ENCODE measurements around the gene USP5. TPM values are rescaled to one million over a fixed set of nuclear protein-coding genes. Genes with fewer than 3 reads are reported as not detected.
A peak's percentile ranks its signal among the peaks of the same experiment; 100 is the strongest.
"Not testable (repeated sequence)": the region's sequence is repeated elsewhere in the genome, so short reads cannot be mapped to it uniquely, and the experiment has no call there.

Gene USP5
- total RNA-seq, 1 donor from 2014 or later, result 134 TPM

DNA sequence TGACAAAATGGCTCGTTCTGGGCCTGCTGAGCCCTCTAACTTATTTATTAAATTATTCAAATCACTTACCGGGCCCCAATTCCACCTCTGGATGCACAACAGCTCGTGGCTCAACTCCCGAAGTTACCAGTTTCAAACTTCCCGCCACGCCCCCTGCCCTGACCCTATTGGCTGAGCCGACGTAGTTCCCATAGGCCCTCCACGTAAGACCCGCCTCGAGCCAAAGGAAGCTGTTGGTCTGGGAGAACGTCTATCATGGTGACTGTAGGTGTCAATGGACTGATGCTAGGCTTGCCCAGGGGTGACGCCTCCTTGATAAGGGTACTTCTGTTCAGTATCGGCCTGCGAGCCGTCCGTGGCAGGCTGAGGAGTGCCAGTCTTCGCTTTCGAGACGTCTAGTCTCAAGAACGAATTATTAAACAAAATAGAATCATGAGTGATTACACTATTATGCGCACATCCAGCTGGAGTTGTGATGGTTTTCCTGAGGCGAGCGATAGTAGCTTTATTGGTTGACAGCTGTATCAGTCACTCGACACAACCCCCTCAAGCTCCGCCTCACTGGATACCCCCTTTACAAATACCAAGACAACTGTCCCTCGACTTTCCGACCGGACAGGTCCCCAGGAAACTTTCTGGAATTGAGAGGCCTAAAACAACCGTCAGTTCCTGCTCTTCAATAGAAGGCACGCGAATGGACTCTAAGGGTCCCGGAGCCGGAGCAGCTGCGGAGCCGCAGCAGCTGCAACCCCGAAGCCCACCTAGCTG is 613 bp upstream of the USP5 start, which contains the start of gene CDCA3:
CDCA3 (minus strand) TSS at position 134 of the 768 bp plus-strand sequence. CDS start 334 bp downstream, outside the sequence.
- Mint-ChIP-seq H3K27ac (peak within 1 kb of the TSS; percentile 97), H3K4me1 (ENCODE audit: low read depth) (peaks cover 34% of the 10 kb centered on the region), H3K27me3 (ENCODE audit: low read depth) (no peaks in the 10 kb centered on the region), H3K36me3 (ENCODE audit: low read depth) (peaks cover 49% of the 10 kb centered on the region), H3K9me3 (no peaks in the 10 kb centered on the region), H3K4me3 (ENCODE audit: low read depth) (peak within 1 kb of the TSS; percentile 96)
- peak; percentile 92 for DNase-seq (ENCODE audit: low spot score)
- intact Hi-C loops (cut with micrococcal nuclease), result loop anchor here (1.0 to 5.0 kb wide), 3 partner anchors 119 to 359 kb away; partner anchors contain the start of genes EMG1, MRPL51, NCAPD2 and NOP2

DNA sequence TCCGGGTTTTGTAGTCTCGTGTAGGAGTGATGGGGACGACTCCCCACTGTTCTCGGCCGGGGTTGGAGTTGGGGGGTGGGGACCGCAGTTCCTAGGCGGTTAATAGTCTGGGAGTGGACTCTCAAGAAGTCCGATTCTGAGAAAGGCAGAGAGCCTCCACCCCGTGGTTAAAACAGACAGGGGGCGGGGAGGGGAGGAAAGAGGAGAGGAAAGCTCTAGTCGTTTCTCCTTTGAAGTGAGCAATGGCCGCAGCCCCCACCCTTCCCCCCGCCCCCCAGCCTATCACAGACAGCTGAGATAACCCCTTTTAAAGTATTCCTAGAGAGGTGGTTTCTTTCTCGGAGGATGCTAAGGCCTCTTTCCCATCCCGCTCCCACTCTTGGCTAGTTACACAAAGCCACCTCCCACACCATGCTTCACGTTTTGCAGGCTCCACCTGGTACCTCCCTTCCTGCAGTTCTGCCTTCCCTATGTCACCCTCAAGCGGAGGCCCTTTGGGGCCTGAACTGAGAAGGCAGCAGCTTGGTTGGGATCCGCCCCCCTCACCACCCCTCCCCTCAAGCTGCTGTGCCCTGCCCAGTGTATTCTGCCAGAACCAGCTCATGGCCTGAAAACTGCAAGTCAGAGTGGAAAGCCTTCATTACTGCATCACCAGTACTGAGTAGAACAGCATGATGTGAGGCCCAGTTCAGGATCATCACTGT is 853 bp downstream of the USP5 start:
- Mint-ChIP-seq H3K9me3 (no peaks in the 10 kb centered on the region), H3K27me3 (ENCODE audit: low read depth) (no peaks in the 10 kb centered on the region), H3K4me3 (ENCODE audit: low read depth) (peak overlapping the region; percentile 96), H3K4me1 (ENCODE audit: low read depth) (peaks cover 31% of the 10 kb centered on the region), H3K36me3 (ENCODE audit: low read depth) (peaks cover 48% of the 10 kb centered on the region), H3K27ac (peak overlapping the region; percentile 97)
- DNase-seq (ENCODE audit: low spot score), result peak; percentile 61
- intact Hi-C loops (cut with micrococcal nuclease), result loop anchor here (1.0 to 5.0 kb wide), 9 partner anchors 14 to 361 kb away; partner anchors contain the start of genes ING4, MLF2, MRPL51 and NCAPD2

DNA sequence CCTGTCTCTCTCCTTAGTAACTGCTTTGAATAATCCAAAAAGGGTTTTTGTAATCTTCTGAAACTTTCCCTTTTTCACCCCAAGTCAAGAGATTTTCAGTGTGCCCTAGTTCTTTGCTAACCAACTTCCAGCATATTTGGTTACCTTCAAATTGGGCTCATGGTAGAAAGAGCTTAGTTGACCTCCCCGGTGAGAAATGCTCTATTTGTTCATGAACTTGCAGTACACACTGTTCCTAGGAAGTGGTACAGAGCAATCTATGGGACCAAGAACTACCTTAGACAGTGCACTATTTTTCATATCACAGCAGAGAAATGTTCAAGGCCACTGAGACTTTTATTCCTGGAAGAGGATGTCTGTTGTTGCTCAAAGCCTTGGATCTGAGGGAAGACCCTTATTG is 1.7 kb downstream of the USP5 start:
- peak overlapping the region; percentile 96 for H3K4me3 Mint-ChIP-seq (ENCODE audit: low read depth)
- peaks cover 49% of the 10 kb centered on the region for H3K36me3 Mint-ChIP-seq (ENCODE audit: low read depth)
- intact Hi-C loops (cut with micrococcal nuclease), result loop anchor here (2.0 to 5.0 kb wide), 3 partner anchors 63 to 361 kb away; partner anchors contain the start of genes MRPL51, NCAPD2 and NOP2

DNA sequence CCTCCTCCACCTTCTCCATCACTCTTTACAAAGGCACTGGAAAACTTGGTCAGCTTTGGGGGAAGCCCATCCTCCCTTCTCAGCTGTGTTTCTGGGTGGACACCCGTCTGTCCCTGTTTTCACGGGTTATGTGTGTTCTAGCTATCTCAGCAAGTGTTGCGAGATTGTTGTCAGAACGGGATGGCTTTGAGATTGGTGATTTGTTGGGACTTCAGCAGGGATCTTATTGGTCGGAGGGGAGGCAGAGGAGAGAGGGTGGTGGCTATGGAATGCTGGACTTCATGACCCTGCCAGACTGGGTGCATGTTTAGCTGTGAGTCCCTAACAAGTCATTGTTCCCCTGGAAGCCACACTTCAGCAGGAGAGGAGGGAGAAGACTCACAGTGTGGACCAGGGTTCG is 2.1 kb downstream of the USP5 start:
- H3K27ac Mint-ChIP-seq, result peak overlapping the region; percentile 97
- intact Hi-C loops (cut with micrococcal nuclease), result loop anchor here (5.0 kb wide), 2 partner anchors 287 to 362 kb away; partner anchors contain the start of genes MRPL51, NCAPD2 and NOP2
- H3K4me3 Mint-ChIP-seq (ENCODE audit: low read depth), result peak overlapping the region; percentile 96
- H3K4me1 Mint-ChIP-seq (ENCODE audit: low read depth), result peaks cover 27% of the 10 kb centered on the region
- peaks cover 51% of the 10 kb centered on the region for H3K36me3 Mint-ChIP-seq (ENCODE audit: low read depth)
- no peaks in the 10 kb centered on the region for H3K9me3 Mint-ChIP-seq
- no peaks in the 10 kb centered on the region for H3K27me3 Mint-ChIP-seq (ENCODE audit: low read depth)
- DNase-seq (ENCODE audit: low spot score), result no peak

More for the DNA sequence above, 1.7 kb downstream of the USP5 start:
- peaks cover 27% of the 10 kb centered on the region for H3K4me1 Mint-ChIP-seq (ENCODE audit: low read depth)
- no peaks in the 10 kb centered on the region for H3K27me3 Mint-ChIP-seq (ENCODE audit: low read depth)
- H3K27ac Mint-ChIP-seq, result peak overlapping the region; percentile 97
- H3K9me3 Mint-ChIP-seq, result no peaks in the 10 kb centered on the region
- DNase-seq (ENCODE audit: low spot score), result no peak

DNA sequence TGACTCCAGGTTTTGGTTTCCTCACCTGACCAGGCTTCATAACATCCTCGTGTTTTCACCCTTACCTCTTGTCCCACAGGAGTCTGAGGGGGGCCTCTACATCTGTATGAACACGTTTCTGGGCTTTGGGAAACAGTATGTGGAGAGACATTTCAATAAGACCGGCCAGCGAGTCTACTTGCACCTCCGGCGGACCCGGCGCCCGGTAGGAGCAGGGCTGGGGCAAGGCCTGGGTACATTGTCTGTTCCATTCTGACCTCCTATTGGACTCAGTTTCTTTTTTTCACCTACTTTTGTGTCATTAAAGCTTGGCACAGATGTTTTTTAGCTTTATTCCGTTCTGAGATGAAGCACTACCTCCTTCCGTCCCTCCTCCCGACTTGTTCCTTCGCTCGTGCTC is 3.4 kb downstream of the USP5 start:
- Mint-ChIP-seq H3K27me3 (ENCODE audit: low read depth) (no peaks in the 10 kb centered on the region), H3K27ac (no peak overlapping the region), H3K9me3 (no peaks in the 10 kb centered on the region), H3K36me3 (ENCODE audit: low read depth) (peaks cover 45% of the 10 kb centered on the region), H3K4me3 (ENCODE audit: low read depth) (no peak overlapping the region), H3K4me1 (ENCODE audit: low read depth) (peaks cover 17% of the 10 kb centered on the region)
- intact Hi-C loops (cut with micrococcal nuclease), result no loop called here
- no peak for DNase-seq (ENCODE audit: low spot score)

DNA sequence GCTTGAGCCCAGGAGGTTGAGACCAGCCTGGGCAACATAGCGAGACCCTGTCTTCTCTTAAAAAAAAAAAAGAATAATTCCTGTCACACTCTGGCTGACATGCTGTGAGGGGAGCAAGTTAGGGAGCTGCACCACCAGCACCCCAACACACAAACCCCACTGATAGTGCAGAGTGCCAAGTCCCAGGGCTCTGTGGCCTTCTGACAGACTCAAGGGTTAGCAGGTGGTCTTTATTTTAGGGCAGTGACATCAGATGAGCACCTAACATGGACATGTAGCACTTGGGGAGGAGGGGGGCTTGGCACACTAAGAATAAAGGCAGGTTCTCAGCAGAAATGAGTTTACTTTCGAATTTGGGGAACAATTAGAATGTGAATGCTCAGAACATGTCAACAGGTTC is 6.8 kb downstream of the USP5 start:
- intact Hi-C loops (cut with micrococcal nuclease), result no loop called here
- Mint-ChIP-seq H3K27me3 (ENCODE audit: low read depth) (no peaks in the 10 kb centered on the region), H3K36me3 (ENCODE audit: low read depth) (peaks cover 60% of the 10 kb centered on the region), H3K4me1 (ENCODE audit: low read depth) (peaks cover 4% of the 10 kb centered on the region), H3K4me3 (ENCODE audit: low read depth) (no peak overlapping the region), H3K27ac (no peak overlapping the region), H3K9me3 (no peaks in the 10 kb centered on the region)
- no peak for DNase-seq (ENCODE audit: low spot score)

DNA sequence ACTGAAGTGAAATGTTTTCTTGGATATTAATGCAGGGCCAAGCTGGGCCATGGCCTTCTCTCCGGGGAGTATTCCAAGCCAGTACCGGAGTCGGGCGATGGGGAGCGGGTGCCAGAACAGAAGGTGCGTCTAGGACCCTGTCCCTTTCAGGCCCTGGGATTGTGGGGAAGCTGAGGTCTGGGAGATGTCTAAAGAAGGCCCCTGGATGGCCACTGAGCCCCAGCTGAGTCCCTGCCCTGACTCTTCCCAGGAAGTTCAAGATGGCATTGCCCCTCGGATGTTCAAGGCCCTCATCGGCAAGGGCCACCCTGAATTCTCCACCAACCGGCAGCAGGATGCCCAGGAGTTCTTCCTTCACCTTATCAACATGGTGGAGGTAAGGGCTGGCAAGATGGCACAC is 8.2 kb downstream of the USP5 start:
- no peak overlapping the region for H3K27ac Mint-ChIP-seq
- no peaks in the 10 kb centered on the region for H3K9me3 Mint-ChIP-seq
- H3K4me3 Mint-ChIP-seq (ENCODE audit: low read depth), result no peak overlapping the region
- intact Hi-C loops (cut with micrococcal nuclease), result no loop called here
- H3K27me3 Mint-ChIP-seq (ENCODE audit: low read depth), result no peaks in the 10 kb centered on the region
- DNase-seq (ENCODE audit: low spot score), result no peak
- no peaks in the 10 kb centered on the region for H3K4me1 Mint-ChIP-seq (ENCODE audit: low read depth)
- peaks cover 69% of the 10 kb centered on the region for H3K36me3 Mint-ChIP-seq (ENCODE audit: low read depth)

DNA sequence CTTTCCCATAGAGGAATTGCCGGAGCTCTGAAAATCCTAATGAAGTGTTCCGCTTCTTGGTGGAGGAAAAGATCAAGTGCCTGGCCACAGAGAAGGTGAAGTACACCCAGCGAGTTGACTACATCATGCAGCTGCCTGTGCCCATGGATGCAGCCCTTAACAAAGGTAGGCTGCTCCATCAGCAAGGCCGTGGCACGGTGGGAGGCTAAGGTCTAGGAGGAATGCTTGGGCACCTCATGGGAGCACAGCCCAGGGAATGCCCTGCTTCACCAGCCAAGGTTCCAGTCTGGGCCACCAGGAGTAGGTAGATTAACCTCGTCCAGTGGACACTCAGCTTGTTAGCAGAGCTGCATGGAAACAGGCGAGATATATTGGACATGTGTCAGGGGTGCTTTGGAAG is 9.0 kb downstream of the USP5 start:
- intact Hi-C loops (cut with micrococcal nuclease), result no loop called here
- no peak for DNase-seq (ENCODE audit: low spot score)
- no peaks in the 10 kb centered on the region for H3K4me1 Mint-ChIP-seq (ENCODE audit: low read depth)
- no peak overlapping the region for H3K27ac Mint-ChIP-seq
- H3K4me3 Mint-ChIP-seq (ENCODE audit: low read depth), result no peak overlapping the region
- no peaks in the 10 kb centered on the region for H3K27me3 Mint-ChIP-seq (ENCODE audit: low read depth)
- no peaks in the 10 kb centered on the region for H3K9me3 Mint-ChIP-seq
- H3K36me3 Mint-ChIP-seq (ENCODE audit: low read depth), result peaks cover 70% of the 10 kb centered on the region

DNA sequence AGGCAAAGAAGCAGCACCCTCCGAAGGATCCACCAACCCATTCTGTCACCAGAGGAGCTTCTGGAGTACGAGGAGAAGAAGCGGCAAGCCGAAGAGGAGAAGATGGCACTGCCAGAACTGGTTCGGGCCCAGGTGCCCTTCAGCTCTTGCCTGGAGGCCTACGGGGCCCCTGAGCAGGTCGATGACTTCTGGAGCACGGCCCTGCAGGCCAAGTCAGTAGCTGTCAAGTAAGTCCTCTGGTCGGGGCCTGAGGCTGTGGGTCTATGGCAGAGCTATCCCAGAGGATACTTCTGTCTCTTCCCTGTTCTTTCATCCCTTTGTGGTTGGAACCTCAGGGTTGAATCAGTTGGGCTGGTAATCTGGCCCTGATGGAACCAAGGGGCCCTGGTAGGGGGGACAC is 9.4 kb downstream of the USP5 start:
- Mint-ChIP-seq H3K4me3 (ENCODE audit: low read depth) (no peak overlapping the region), H3K4me1 (ENCODE audit: low read depth) (peaks cover under 1% of the 10 kb centered on the region), H3K27me3 (ENCODE audit: low read depth) (no peaks in the 10 kb centered on the region), H3K27ac (no peak overlapping the region), H3K9me3 (no peaks in the 10 kb centered on the region), H3K36me3 (ENCODE audit: low read depth) (peaks cover 70% of the 10 kb centered on the region)
- DNase-seq (ENCODE audit: low spot score), result no peak
- intact Hi-C loops (cut with micrococcal nuclease), result no loop called here

DNA sequence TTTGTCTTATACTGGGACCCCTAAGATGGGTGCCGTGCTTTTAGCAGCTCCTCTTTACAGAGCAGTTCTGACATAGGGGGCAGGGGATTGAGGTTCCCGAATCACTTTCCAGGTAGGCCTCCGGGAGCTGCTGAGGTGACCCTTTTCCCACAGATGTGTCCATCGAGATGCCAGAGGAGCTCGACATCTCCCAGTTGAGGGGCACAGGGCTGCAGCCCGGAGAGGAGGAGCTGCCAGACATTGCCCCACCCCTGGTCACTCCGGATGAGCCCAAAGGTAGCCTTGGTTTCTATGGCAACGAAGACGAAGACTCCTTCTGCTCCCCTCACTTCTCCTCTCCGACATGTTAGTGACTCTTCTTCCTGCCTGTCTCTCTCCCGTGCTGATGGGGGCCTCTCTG is 11.1 kb downstream of the USP5 start:
- H3K27me3 Mint-ChIP-seq (ENCODE audit: low read depth), result no peaks in the 10 kb centered on the region
- H3K4me3 Mint-ChIP-seq (ENCODE audit: low read depth), result no peak overlapping the region
- peaks cover 66% of the 10 kb centered on the region for H3K36me3 Mint-ChIP-seq (ENCODE audit: low read depth)
- no peak for DNase-seq (ENCODE audit: low spot score)
- peaks cover 6% of the 10 kb centered on the region for H3K4me1 Mint-ChIP-seq (ENCODE audit: low read depth)
- H3K9me3 Mint-ChIP-seq, result no peaks in the 10 kb centered on the region
- H3K27ac Mint-ChIP-seq, result no peak overlapping the region
- intact Hi-C loops (cut with micrococcal nuclease), result no loop called here

DNA sequence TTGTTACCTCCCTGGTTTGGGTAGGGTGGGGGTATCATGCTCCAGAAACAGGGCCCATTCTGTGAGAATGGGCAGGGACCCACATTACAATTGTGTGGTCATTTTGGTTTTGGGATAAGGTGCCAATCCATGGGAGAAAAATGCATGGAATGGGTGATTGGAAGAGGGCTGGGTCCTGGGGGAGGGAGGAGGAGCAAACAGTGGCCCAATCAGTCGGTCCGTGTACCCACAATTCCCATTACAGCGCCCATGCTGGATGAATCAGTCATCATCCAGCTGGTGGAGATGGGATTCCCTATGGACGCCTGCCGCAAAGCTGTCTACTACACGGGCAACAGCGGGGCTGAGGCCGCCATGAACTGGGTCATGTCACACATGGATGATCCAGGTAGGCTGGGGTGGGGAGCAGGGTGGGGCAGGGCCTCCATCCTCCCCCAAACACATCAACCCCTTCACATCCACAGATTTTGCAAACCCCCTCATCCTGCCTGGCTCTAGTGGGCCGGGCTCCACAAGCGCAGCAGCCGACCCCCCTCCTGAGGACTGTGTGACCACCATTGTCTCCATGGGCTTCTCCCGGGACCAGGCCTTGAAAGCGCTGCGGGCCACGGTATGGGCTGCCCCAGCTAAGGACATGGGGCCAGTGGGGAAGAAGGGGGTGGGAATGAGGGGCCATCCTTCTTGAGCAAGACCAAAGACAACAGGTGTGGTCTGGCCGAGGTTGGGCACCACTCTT is 11.8 kb downstream of the USP5 start:
- Mint-ChIP-seq H3K4me1 (ENCODE audit: low read depth) (peaks cover 10% of the 10 kb centered on the region), H3K27ac (no peak overlapping the region), H3K4me3 (ENCODE audit: low read depth) (no peak overlapping the region), H3K36me3 (ENCODE audit: low read depth) (peaks cover 69% of the 10 kb centered on the region), H3K27me3 (ENCODE audit: low read depth) (no peaks in the 10 kb centered on the region), H3K9me3 (no peaks in the 10 kb centered on the region)
- intact Hi-C loops (cut with micrococcal nuclease), result no loop called here
- no peak for DNase-seq (ENCODE audit: low spot score)

DNA sequence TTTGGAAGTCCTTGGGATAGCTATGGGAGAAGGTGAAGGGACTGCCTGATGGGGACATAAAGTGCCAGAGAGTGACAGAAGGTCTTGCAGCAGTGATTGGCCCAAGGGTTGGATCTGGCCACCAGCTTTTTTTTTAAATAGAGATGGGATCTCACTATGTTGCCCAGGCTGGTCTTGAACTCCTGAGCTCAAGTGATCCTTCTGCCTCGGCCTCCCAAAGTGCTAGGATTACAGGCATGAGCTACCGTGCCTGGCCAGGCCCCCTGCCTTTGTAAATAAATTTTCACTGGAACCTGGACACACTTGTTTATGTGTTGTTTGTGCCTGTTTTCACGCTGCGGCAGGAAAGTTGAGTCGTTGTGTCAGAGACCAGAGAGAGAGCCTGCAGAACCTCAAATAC is 13.4 kb downstream of the USP5 start:
- H3K4me3 Mint-ChIP-seq (ENCODE audit: low read depth); H3K27ac Mint-ChIP-seq; intact Hi-C loops (cut with micrococcal nuclease); DNase-seq (ENCODE audit: low spot score); H3K9me3 Mint-ChIP-seq; H3K27me3 Mint-ChIP-seq (ENCODE audit: low read depth): not testable (repeated sequence)
- peaks cover 26% of the 10 kb centered on the region for H3K4me1 Mint-ChIP-seq (ENCODE audit: low read depth)
- H3K36me3 Mint-ChIP-seq (ENCODE audit: low read depth), result peaks cover 80% of the 10 kb centered on the region
